H1 (cell line): ENCODE results near the gene RBM26. TPM values are rescaled to one million over a fixed set of nuclear protein-coding genes. Genes with fewer than 3 reads are reported as not detected.

Source experiments
- CTCF ChIA-PET: fragments of 300-600 bp; sonication (Branson Sonifier 250); formaldehyde crosslinking; loops from one replicate; lab custom pipeline; 2021; ENCODE audit not compliant: partially characterized antibody; lab: Charles Lee
- POLR2A ChIA-PET: fragments of 300-600 bp; sonication (Branson Sonifier 250); formaldehyde crosslinking; loops from one replicate; lab custom pipeline; 2021; ENCODE audit warnings: inconsistent platforms; ENCODE audit not compliant: partially characterized antibody; lab: Charles Lee
- DNase-seq, 2 experiments: peaks; one replicate each; pipeline versions ENCODE4 v3.0.0 to v3.0.0-alpha.2; 2010 to 2022; ENCODE audit warnings: low spot score in 2 of 2, low read depth in 1 of 2, mixed read lengths in 1 of 2
- FAIRE-seq: peaks from 2 replicates; lab custom pipeline; 2011; peaks lifted over from hg19 to GRCh38; lab: Jason Lieb, UNC
- H2AFZ ChIP-seq: 2 replicates; pipeline ENCODE4 v1.8.1; 2012; ENCODE audit warnings: low read length, inconsistent platforms
- H2AK5ac ChIP-seq: 2 replicates; pipeline ENCODE4 v1.6.1; 2013; ENCODE audit warnings: low read depth, low read length
- H2BK120ac ChIP-seq: replicated peaks from 2 replicates; pipeline ENCODE3; 2013; ENCODE audit warnings: low read depth, low read length, inconsistent platforms
- H2BK12ac ChIP-seq: 2 replicates; pipeline ENCODE4 v1.6.1; 2013; ENCODE audit warnings: low read depth, low read length
- H2BK15ac ChIP-seq: 2 replicates; pipeline ENCODE4 v1.6.1; 2013; ENCODE audit warnings: low read length
- H2BK20ac ChIP-seq: 2 replicates; pipeline ENCODE4 v1.6.1; 2013; ENCODE audit warnings: low read length
- H2BK5ac ChIP-seq: 2 replicates; pipeline ENCODE4 v1.6.1; 2013; ENCODE audit warnings: low read depth, low read length
- H3K14ac ChIP-seq: 2 replicates; pipeline ENCODE4 v1.6.1; 2013; ENCODE audit warnings: inconsistent platforms; ENCODE audit not compliant: insufficient read length
- H3K18ac ChIP-seq: 2 replicates; pipeline ENCODE4 v1.6.1; 2013; ENCODE audit warnings: low read length; ENCODE audit errors: extremely low read depth
- H3K23ac ChIP-seq: 2 replicates; pipeline ENCODE4 v1.6.1; 2013; ENCODE audit warnings: inconsistent platforms; ENCODE audit not compliant: insufficient read length
- H3K23me2 ChIP-seq: 2 replicates; pipeline ENCODE4 v1.6.1; 2013; ENCODE audit warnings: low read depth, low read length
- H3K27ac ChIP-seq: 2 replicates; pipeline ENCODE4 v1.6.1; 2011; ENCODE audit warnings: low read depth, low read length, inconsistent platforms
- H3K27me3 ChIP-seq, 4 experiments: replicated peaks in 1 of 4; 1 replicate in 1 of 4; 2 replicates in 3 of 4; pipeline versions ENCODE4 v1.6.1 to v1.8.1; 2011 to 2013; ENCODE audit warnings: low read length in 3 of 4, mild to moderate bottlenecking in 3 of 4, inconsistent platforms in 2 of 4, mixed read lengths in 2 of 4, moderate library complexity in 1 of 4; ENCODE audit not compliant: control insufficient read depth in 3 of 4, insufficient read depth in 3 of 4; ENCODE audit errors: extremely low read depth in 1 of 4
- H3K36me3 ChIP-seq, 4 experiments: 2 replicates each; pipeline versions ENCODE4 v1.6.1 to v1.8.1; 2011 to 2013; ENCODE audit warnings: mild to moderate bottlenecking in 4 of 4, low read length in 3 of 4, moderate library complexity in 2 of 4, control low read depth in 1 of 4, inconsistent platforms in 1 of 4; ENCODE audit not compliant: insufficient read depth in 4 of 4, control insufficient read depth in 2 of 4
- H3K4ac ChIP-seq: replicated peaks from 2 replicates; pipeline ENCODE3; 2013; ENCODE audit warnings: low read length, low read depth, mixed read lengths, inconsistent platforms; ENCODE audit not compliant: insufficient read length
- H3K4me1 ChIP-seq, 4 experiments: replicated peaks in 1 of 4; 1 replicate in 1 of 4; 2 replicates in 3 of 4; pipeline versions ENCODE4 v1.6.1 to v1.8.1; 2011 to 2013; ENCODE audit warnings: low read length in 3 of 4, inconsistent platforms in 2 of 4, mixed read lengths in 1 of 4; ENCODE audit not compliant: insufficient read depth in 4 of 4, control insufficient read depth in 3 of 4
- H3K4me2 ChIP-seq, 2 experiments: 2 replicates each; pipeline versions ENCODE4 v1.6.1 to v1.8.1; 2011 to 2013; ENCODE audit warnings: low read depth in 2 of 2, low read length in 2 of 2, control low read depth in 1 of 2, inconsistent platforms in 1 of 2, mild to moderate bottlenecking in 1 of 2; ENCODE audit not compliant: insufficient read depth in 1 of 2
- H3K4me3 ChIP-seq, 4 experiments: fragments of 200-600, 300-600 bp in 1 of 4; sonication (generic), shearing (Covaris generic), sonication (Bioruptor Twin) in 1 of 4; 2 replicates each; pipeline versions ENCODE4 v1.5.1 to v1.8.1; 2011 to 2016; ENCODE audit warnings: low read length in 4 of 4, low read depth in 3 of 4, control low read depth in 2 of 4, inconsistent platforms in 2 of 4, mild to moderate bottlenecking in 2 of 4, mixed read lengths in 1 of 4, moderate library complexity in 1 of 4; ENCODE audit not compliant: insufficient read depth in 2 of 4; ENCODE audit errors: extremely low read depth in 1 of 4
- H3K56ac ChIP-seq: replicated peaks from 2 replicates; pipeline ENCODE3; 2013; ENCODE audit warnings: low read depth, mild to moderate bottlenecking, mixed read lengths, low read length, inconsistent platforms; ENCODE audit not compliant: insufficient read length
- H3K79me1 ChIP-seq: 2 replicates; pipeline ENCODE4 v1.6.1; 2013; ENCODE audit warnings: low read depth, low read length, control low read depth
- H3K79me2 ChIP-seq, 2 experiments: 2 replicates each; pipeline versions ENCODE4 v1.6.1 to v1.8.1; 2012 to 2013; ENCODE audit warnings: low read length in 2 of 2, mild to moderate bottlenecking in 2 of 2, inconsistent platforms in 1 of 2; ENCODE audit not compliant: insufficient read depth in 2 of 2, control insufficient read depth in 1 of 2
- H3K9ac ChIP-seq, 4 experiments: replicated peaks in 1 of 4; 1 replicate in 1 of 4; 2 replicates in 3 of 4; pipeline versions ENCODE4 v1.6.1 to v1.8.1; 2011 to 2013; ENCODE audit warnings: low read depth in 3 of 4, low read length in 3 of 4, control low read depth in 2 of 4, mild to moderate bottlenecking in 2 of 4, moderate library complexity in 2 of 4, inconsistent platforms in 1 of 4; ENCODE audit errors: extremely low read depth in 1 of 4
- H3K9me3 ChIP-seq, 2 experiments: 2 replicates each; pipeline versions ENCODE4 v1.6.1 to v1.8.1; 2012 to 2013; ENCODE audit warnings: mild to moderate bottlenecking in 2 of 2, moderate library complexity in 2 of 2, control low read depth in 1 of 2, inconsistent platforms in 1 of 2, low read depth in 1 of 2, low read length in 1 of 2, mixed read lengths in 1 of 2; ENCODE audit not compliant: insufficient read depth in 2 of 2
- H4K20me1 ChIP-seq, 2 experiments: replicated peaks in 1 of 2; 2 replicates each; pipeline versions ENCODE3 to v1.8.1; 2011 to 2013; ENCODE audit warnings: inconsistent platforms in 2 of 2, low read length in 2 of 2, mild to moderate bottlenecking in 1 of 2; ENCODE audit not compliant: insufficient read depth in 2 of 2, control insufficient read depth in 1 of 2
- H4K5ac ChIP-seq: 2 replicates; pipeline ENCODE4 v1.6.1; 2013; ENCODE audit warnings: low read length, low read depth, mixed read lengths, inconsistent platforms; ENCODE audit not compliant: insufficient read length
- H4K8ac ChIP-seq: 2 replicates; pipeline ENCODE4 v1.8.0; 2013; ENCODE audit warnings: mild to moderate bottlenecking, moderate library complexity, low read length, inconsistent platforms; ENCODE audit not compliant: insufficient read depth; ENCODE audit errors: extremely low read depth
- H4K91ac ChIP-seq: replicated peaks from 2 replicates; pipeline ENCODE3; 2013; ENCODE audit warnings: low read length, mixed read lengths, inconsistent platforms; ENCODE audit not compliant: insufficient read length
- CREB1 ChIP-seq: IDR thresholded peaks from 2 replicates; pipeline ENCODE4 v1.6.1; 2012; ENCODE audit warnings: inconsistent platforms
- POLR2A ChIP-seq, 2 experiments: IDR thresholded peaks; 1 replicate in 1 of 2; 2 replicates in 1 of 2; pipeline ENCODE4 v1.6.1; 2011; ENCODE audit warnings: low read depth in 2 of 2, low read length in 2 of 2, mild to moderate bottlenecking in 2 of 2; ENCODE audit errors: control extremely low read depth in 1 of 2
- SIRT6 ChIP-seq: IDR thresholded peaks from one replicate; pipeline ENCODE4 v1.7.1; 2012; ENCODE audit warnings: low read length, inconsistent platforms
- SP2 ChIP-seq: IDR thresholded peaks from 2 replicates; pipeline ENCODE4 v1.6.1; 2012; ENCODE audit warnings: mild to moderate bottlenecking, low read length, inconsistent platforms
- TCF12 ChIP-seq: IDR thresholded peaks from 2 replicates; pipeline ENCODE4 v1.6.1; 2011; ENCODE audit warnings: low read depth, mild to moderate bottlenecking, low read length
- polyA plus RNA-seq, 7 experiments: library from polyadenylated mRNA; depleted of rRNA in 3 of 7; stranded (reverse) in 5 of 7; unstranded in 2 of 7; fragments of >200 nt in 5 of 7; fragments of 200-250 nt in 2 of 7; gene quantifications; 1 replicate in 5 of 7; 2 replicates in 1 of 7; 4 replicates in 1 of 7; pipeline versions ENCODE4 v1.2.1 to v1.2.3, GENCODE V29; 2011 to 2013; ENCODE audit warnings: missing spikeins in 2 of 7, mixed read lengths in 2 of 7
- total RNA-seq: library from RNA; stranded (reverse); fragmentation: NEBNext Ultra II Directional; extraction: Animal tissue kit (Norgen Biotek cat#: 25700); gene quantifications from 2 replicates; pipeline ENCODE4 v1.2.1, GENCODE V29; 2021
- TF ChIP-seq, protein P1 (sequence below): IDR thresholded peaks from 2 replicates; pipeline ENCODE4 v1.6.1; 2011; ENCODE audit warnings: low read length, improper control_type of control experiment

Gene RBM26
- total and polyA plus RNA-seq, 2 of the 8 experiments (the other 6 are each of a cell fraction or from before 2014, with no cell fraction given) = 20.3 to 65.5 TPM

DNA sequence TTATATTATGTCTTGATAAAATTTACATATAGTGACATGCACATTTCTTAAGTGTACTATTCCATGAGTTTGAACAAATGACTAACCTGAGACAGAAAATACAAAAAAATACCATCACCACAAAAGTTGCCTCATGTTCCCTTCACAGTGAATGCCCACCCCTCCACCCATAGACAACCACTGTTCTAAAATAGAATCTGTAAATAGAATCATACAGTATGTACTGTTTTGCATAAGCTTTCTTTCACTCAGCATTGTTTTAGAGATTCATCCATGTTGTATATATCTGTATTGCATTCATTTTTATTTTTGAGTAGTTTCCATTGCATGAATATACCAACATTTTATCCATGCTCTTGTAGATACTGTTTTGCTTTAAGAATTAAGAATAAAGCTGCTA, 23.3 kb upstream of the RBM26 start:
- H2BK15ac ChIP-seq = no peak overlapping the region
- POLR2A ChIA-PET = no interaction called here
- no peak for TF ChIP-seq CREB1
- no peak for TF ChIP-seq POLR2A (IDR thresholded peaks at IDR 0.05; ENCODE audit: control extremely low read depth in 1 of 2, low read depth in 2 of 2, low read length in 2 of 2)
- TF ChIP-seq TCF12 = no peak
- TF ChIP-seq SP2 = no peak
- TF ChIP-seq SIRT6 = no peak
- TF ChIP-seq, protein P1, sequence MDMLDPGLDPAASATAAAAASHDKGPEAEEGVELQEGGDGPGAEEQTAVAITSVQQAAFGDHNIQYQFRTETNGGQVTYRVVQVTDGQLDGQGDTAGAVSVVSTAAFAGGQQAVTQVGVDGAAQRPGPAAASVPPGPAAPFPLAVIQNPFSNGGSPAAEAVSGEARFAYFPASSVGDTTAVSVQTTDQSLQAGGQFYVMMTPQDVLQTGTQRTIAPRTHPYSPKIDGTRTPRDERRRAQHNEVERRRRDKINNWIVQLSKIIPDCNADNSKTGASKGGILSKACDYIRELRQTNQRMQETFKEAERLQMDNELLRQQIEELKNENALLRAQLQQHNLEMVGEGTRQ = no peak

More for the DNA sequence above, 23.3 kb upstream of the RBM26 start:
- Histone ChIP-seq H3K36me3 (no peaks in the 10 kb centered on the region), H2AK5ac (no peak overlapping the region), H3K4me1 (no peaks in the 10 kb centered on the region), H3K14ac (no peak overlapping the region), H4K5ac (no peak overlapping the region), H3K4me3 (no peak overlapping the region), H4K20me1 (no peaks in the 10 kb centered on the region), H3K27me3 (no peaks in the 10 kb centered on the region), H3K4ac (no peak overlapping the region), H2BK12ac (no peak overlapping the region), H3K18ac (no peak overlapping the region), H3K9me3 (no peaks in the 10 kb centered on the region), H2AFZ (no peak overlapping the region), H3K79me2 (no peaks in the 10 kb centered on the region), H2BK120ac (no peak overlapping the region), H2BK5ac (no peak overlapping the region), H3K79me1 (no peaks in the 10 kb centered on the region), H3K23ac (no peak overlapping the region), H3K23me2 (no peaks in the 10 kb centered on the region), H3K56ac (no peak overlapping the region), H3K9ac (no peak overlapping the region), H4K8ac (no peak overlapping the region), H4K91ac (no peak overlapping the region), H3K27ac (no peak overlapping the region), H3K4me2 (no peak overlapping the region), H2BK20ac (no peak overlapping the region)
- DNase-seq (no peak), FAIRE-seq (no peak)
- CTCF ChIA-PET = no interaction called here
